VCaP (cell line): ENCODE results near the gene EVC.

Experiments
- H3K27ac ChIP-seq: fragments of 450-650 bp; 2 replicates; pipeline ENCODE4 v1.5.1; 2017
- TF ChIP-seq, protein P1 (sequence below): fragments of 450-650 bp; conservative IDR thresholded peaks from 2 replicates; pipeline ENCODE4 v1.5.1; 2017; ENCODE audit warnings: mild to moderate bottlenecking, moderate library complexity

EVC gene

DNA sequence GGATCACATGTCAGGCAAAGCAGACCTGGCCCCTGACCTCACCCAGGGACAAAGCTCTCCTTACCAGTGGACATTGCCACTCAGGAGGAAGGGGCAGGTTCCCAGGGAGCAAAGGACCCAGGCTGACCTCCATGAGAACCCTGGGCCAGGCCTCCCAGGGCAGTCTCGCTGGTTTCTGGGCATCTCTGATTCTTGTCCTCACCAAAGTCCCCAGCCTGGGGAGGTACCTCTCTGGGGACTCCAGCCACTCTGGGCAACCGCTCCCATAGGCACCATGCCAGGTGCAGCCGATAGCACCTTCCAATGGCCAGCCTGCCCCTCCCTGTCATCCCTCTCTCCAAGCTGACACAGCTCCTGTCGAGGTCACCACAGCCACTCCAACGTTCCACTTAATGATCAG is 10.5 kb upstream of the EVC start:
- TF ChIP-seq, protein P1, sequence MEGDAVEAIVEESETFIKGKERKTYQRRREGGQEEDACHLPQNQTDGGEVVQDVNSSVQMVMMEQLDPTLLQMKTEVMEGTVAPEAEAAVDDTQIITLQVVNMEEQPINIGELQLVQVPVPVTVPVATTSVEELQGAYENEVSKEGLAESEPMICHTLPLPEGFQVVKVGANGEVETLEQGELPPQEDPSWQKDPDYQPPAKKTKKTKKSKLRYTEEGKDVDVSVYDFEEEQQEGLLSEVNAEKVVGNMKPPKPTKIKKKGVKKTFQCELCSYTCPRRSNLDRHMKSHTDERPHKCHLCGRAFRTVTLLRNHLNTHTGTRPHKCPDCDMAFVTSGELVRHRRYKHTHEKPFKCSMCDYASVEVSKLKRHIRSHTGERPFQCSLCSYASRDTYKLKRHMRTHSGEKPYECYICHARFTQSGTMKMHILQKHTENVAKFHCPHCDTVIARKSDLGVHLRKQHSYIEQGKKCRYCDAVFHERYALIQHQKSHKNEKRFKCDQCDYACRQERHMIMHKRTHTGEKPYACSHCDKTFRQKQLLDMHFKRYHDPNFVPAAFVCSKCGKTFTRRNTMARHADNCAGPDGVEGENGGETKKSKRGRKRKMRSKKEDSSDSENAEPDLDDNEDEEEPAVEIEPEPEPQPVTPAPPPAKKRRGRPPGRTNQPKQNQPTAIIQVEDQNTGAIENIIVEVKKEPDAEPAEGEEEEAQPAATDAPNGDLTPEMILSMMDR: no peak
- no peak overlapping the region for H3K27ac ChIP-seq

GRCh38 chr4:5701971-5702370 is 9.0 kb upstream of the EVC start:
- TF ChIP-seq, protein P1: no peak
- no peak overlapping the region for H3K27ac ChIP-seq

- TF ChIP-seq, protein P1: no peak
- no peak overlapping the region for H3K27ac ChIP-seq
Observed at GRCh38 chr4:5703831-5704230, 7.2 kb upstream of the EVC start.

GRCh38 chr4:5704276-5704675 is 6.7 kb upstream of the EVC start:
- H3K27ac ChIP-seq: no peak overlapping the region
- TF ChIP-seq, protein P1: no peak

- H3K27ac ChIP-seq: no peak overlapping the region
- TF ChIP-seq, protein P1: no peak
Observed at GRCh38 chr4:5705647-5706320, 5.2 kb upstream of the EVC start.

GRCh38 chr4:5706486-5707290 is 4.3 kb upstream of the EVC start:
- TF ChIP-seq, protein P1: no peak

GRCh38 chr4:5707366-5707765 is 3.6 kb upstream of the EVC start:
- TF ChIP-seq, protein P1: no peak
- H3K27ac ChIP-seq: no peak overlapping the region

More at GRCh38 chr4:5706486-5707290, 4.3 kb upstream of the EVC start:
- H3K27ac ChIP-seq: no peak overlapping the region
